ENCODE measurements around the gene C1orf159. TPM values are rescaled to one million over a fixed set of nuclear protein-coding genes. Genes with fewer than 3 reads are reported as not detected.

Gene C1orf159
- total and polyA plus RNA-seq, 9 of the 15 experiments (the other 6 are each of a cell fraction or from before 2014, with no cell fraction given), result 0.28 to 54.9 (median 10.6) TPM

DNA sequence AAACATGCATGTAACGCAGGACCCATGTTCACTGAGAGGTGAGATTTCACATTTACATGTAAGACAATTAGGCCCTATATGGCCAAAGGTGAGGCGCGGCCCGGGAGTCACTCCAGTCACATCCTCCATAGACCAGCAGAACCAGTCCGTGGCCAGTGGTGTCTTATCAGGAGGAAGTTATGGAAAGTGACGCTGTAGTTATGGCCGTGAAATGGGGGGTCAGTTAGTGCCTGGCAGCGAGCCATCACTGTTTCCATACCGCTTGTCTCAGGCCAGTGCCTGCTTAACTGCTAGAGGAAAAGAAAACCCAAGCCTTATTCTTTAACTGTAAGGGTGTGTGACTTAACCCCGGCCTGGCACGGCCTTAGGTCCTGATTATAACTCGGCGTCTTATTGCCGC, 6.1 kb downstream of the C1orf159 start (continued):
- TF ChIP-seq, protein P1, sequence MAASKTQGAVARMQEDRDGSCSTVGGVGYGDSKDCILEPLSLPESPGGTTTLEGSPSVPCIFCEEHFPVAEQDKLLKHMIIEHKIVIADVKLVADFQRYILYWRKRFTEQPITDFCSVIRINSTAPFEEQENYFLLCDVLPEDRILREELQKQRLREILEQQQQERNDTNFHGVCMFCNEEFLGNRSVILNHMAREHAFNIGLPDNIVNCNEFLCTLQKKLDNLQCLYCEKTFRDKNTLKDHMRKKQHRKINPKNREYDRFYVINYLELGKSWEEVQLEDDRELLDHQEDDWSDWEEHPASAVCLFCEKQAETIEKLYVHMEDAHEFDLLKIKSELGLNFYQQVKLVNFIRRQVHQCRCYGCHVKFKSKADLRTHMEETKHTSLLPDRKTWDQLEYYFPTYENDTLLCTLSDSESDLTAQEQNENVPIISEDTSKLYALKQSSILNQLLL (CRISPR knock-in tag; IDR thresholded peaks at IDR 0.05; ENCODE audit: borderline replicate concordance), result no peak
- no peak for TF ChIP-seq ZFP30 (CRISPR knock-in tag; IDR thresholded peaks at IDR 0.05; ENCODE audit: borderline replicate concordance)
- TF ChIP-seq, protein P2, sequence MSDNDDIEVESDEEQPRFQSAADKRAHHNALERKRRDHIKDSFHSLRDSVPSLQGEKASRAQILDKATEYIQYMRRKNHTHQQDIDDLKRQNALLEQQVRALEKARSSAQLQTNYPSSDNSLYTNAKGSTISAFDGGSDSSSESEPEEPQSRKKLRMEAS (CRISPR knock-in tag; IDR thresholded peaks at IDR 0.05), result no peak; the same call in 1 of the 2 replicates
- no peak for TF ChIP-seq HMG20A (CRISPR knock-in tag; conservative IDR thresholded peaks at IDR 0.05)
- no peak; the same call in 1 of the 2 replicates for TF ChIP-seq CBFB (CRISPR knock-in tag; IDR thresholded peaks at IDR 0.05)
- peak; percentile 59 for TF ChIP-seq TCF3 (CRISPR knock-in tag; IDR thresholded peaks at IDR 0.05)
- no peak for TF ChIP-seq ZNF282 (CRISPR knock-in tag; IDR thresholded peaks at IDR 0.05)
- TF ChIP-seq TEAD1 (CRISPR knock-in tag; IDR thresholded peaks at IDR 0.05), result no peak
- no peak for TF ChIP-seq STAT5B (CRISPR knock-in tag; IDR thresholded peaks at IDR 0.05)
- TF ChIP-seq ZNF121 (CRISPR knock-in tag; conservative IDR thresholded peaks at IDR 0.05), result no peak
- TF ChIP-seq ZC3H11A (IDR thresholded peaks at IDR 0.05; ENCODE audit: low read depth, low read length), result no peak
- 0 out of 2 replicates have a peak, but pooled peaks have one; percentile 59 for TF ChIP-seq HDAC2 (IDR thresholded peaks at IDR 0.05)
- TF ChIP-seq, protein P3, sequence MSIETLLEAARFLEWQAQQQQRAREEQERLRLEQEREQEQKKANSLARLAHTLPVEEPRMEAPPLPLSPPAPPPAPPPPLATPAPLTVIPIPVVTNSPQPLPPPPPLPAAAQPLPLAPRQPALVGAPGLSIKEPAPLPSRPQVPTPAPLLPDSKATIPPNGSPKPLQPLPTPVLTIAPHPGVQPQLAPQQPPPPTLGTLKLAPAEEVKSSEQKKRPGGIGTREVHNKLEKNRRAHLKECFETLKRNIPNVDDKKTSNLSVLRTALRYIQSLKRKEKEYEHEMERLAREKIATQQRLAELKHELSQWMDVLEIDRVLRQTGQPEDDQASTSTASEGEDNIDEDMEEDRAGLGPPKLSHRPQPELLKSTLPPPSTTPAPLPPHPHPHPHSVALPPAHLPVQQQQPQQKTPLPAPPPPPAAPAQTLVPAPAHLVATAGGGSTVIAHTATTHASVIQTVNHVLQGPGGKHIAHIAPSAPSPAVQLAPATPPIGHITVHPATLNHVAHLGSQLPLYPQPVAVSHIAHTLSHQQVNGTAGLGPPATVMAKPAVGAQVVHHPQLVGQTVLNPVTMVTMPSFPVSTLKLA (conservative IDR thresholded peaks at IDR 0.05), result 0 out of 4 replicates have a peak, but pooled peaks of 1 of the 2 experiments have one; percentile 29
- no peak for TF ChIP-seq ZBTB8A (IDR thresholded peaks at IDR 0.05; ENCODE audit: partially characterized antibody)
- no peak for TF ChIP-seq U2AF1 (optimal IDR thresholded peaks at IDR 0.05; ENCODE audit: low read depth, low read length)
- TF ChIP-seq POLR2G (IDR thresholded peaks at IDR 0.05; ENCODE audit: low read depth, low read length), result no peak
- TF ChIP-seq MEF2A (IDR thresholded peaks at IDR 0.05; ENCODE audit: control insufficient read depth, low read depth, low read length), result 0 out of 2 replicates have a peak, but pooled peaks have one; percentile 24
- no peak for TF ChIP-seq SAFB (IDR thresholded peaks at IDR 0.05; ENCODE audit: borderline replicate concordance, low read depth, low read length)
- TF ChIP-seq CBX1 (IDR thresholded peaks at IDR 0.05; ENCODE audit: low read depth), result peak; percentile 63; the same call in 1 of the 2 replicates
- TF ChIP-seq, protein P4, sequence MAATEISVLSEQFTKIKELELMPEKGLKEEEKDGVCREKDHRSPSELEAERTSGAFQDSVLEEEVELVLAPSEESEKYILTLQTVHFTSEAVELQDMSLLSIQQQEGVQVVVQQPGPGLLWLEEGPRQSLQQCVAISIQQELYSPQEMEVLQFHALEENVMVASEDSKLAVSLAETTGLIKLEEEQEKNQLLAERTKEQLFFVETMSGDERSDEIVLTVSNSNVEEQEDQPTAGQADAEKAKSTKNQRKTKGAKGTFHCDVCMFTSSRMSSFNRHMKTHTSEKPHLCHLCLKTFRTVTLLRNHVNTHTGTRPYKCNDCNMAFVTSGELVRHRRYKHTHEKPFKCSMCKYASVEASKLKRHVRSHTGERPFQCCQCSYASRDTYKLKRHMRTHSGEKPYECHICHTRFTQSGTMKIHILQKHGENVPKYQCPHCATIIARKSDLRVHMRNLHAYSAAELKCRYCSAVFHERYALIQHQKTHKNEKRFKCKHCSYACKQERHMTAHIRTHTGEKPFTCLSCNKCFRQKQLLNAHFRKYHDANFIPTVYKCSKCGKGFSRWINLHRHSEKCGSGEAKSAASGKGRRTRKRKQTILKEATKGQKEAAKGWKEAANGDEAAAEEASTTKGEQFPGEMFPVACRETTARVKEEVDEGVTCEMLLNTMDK (IDR thresholded peaks at IDR 0.05; ENCODE audit: borderline replicate concordance, insufficient read depth, low read depth, low read length, poor library complexity, severe bottlenecking), result no peak
- TF ChIP-seq ZNF146 (CRISPR knock-in tag; IDR thresholded peaks at IDR 0.05; ENCODE audit: unreplicated experiment), result no peak
- no peak for TF ChIP-seq KLF1 (tag; IDR thresholded peaks at IDR 0.05)
- no peak for TF ChIP-seq SMAD3 (CRISPR knock-in tag; conservative IDR thresholded peaks at IDR 0.05)
- peak; percentile 64; the same call in 1 of the 2 replicates for TF ChIP-seq MTA3 (IDR thresholded peaks at IDR 0.05; ENCODE audit: borderline replicate concordance)
- no peak for TF ChIP-seq MEF2D (tag; conservative IDR thresholded peaks at IDR 0.05; ENCODE audit: low read depth)
- TF ChIP-seq ZNF316 (IDR thresholded peaks at IDR 0.05), result no peak
